AG09319 (cell line): ENCODE results near the gene MYO15B.

ENCODE experiments used
- DNase-seq: peaks from one replicate; pipeline ENCODE4 v3.0.0-alpha.2; 2010; ENCODE audit warnings: low read depth; ENCODE audit errors: extremely low read depth
- TF ChIP-seq, protein P1 (sequence below): IDR thresholded peaks from 2 replicates; pipeline ENCODE4 v1.5.1; 2011; ENCODE audit warnings: low read depth, mild to moderate bottlenecking, inconsistent platforms, low read length, moderate library complexity

The MYO15B gene

DNA sequence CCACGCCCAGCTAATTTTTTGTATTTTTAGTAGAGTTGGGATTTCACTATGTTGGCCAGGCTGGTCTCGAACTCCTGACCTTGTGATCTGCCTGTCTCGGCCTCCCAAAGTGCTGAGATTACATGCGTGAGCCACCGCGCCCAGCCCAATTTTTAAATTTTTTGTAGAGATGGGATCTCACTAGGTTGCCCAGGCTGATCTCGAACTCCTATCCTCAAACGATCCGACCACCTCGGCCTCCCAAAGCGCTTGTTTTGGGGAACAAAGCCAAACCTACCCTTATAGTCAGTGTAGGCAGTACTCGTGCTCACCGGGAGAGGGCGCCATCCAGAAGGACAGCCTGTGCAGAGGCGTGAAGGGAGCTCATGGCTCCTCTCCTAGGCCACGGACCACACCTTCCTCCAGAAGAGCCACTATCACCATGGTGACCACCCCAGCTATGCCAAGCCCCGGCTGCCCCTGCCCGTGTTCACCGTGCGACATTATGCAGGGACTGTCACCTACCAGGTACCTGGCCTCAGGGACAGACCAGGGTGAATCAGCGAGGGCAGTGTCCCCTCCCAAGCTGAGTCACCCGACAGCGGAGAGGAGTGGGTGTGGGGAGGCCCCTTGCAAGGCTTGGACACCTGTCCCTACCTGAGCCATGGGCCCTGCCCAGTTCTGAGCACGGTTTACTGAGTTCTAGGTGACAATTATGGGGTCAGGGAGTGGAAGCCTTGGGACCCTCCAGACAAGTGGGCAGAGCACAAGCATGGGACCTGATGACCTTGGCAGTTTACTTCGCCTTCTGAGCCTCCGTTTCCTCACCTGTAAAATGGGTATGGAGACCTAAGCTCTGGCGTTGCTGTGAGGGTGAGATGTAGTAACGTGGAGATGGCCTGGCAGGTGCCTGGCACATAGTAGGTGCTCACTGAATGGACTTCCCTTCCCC lies 13.7 kb downstream of the MYO15B start:
- TF ChIP-seq, protein P1, sequence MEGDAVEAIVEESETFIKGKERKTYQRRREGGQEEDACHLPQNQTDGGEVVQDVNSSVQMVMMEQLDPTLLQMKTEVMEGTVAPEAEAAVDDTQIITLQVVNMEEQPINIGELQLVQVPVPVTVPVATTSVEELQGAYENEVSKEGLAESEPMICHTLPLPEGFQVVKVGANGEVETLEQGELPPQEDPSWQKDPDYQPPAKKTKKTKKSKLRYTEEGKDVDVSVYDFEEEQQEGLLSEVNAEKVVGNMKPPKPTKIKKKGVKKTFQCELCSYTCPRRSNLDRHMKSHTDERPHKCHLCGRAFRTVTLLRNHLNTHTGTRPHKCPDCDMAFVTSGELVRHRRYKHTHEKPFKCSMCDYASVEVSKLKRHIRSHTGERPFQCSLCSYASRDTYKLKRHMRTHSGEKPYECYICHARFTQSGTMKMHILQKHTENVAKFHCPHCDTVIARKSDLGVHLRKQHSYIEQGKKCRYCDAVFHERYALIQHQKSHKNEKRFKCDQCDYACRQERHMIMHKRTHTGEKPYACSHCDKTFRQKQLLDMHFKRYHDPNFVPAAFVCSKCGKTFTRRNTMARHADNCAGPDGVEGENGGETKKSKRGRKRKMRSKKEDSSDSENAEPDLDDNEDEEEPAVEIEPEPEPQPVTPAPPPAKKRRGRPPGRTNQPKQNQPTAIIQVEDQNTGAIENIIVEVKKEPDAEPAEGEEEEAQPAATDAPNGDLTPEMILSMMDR: peak; percentile 65
- no peak for DNase-seq

DNA sequence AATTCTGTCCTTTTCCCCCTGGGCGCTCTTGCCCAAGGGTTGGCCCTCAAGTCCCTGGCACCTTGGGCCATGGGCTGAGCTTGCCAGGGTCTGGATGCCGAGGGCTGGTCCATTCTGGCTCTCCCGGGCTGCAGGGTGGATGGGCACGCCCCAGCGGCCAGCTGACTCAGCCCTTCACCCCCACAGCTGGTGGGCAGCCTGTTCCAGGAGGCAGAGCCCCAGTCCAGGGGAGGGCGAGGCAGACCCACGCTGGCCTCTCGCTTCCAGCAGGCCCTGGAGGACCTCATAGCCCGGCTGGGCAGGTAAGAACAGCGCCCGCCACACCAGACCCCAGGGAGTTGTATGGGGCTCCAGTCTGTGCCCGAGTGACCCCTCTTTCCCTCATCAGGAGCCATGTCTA lies 15.0 kb downstream of the MYO15B start:
- no peak for DNase-seq
- TF ChIP-seq, protein P1: no peak

DNA sequence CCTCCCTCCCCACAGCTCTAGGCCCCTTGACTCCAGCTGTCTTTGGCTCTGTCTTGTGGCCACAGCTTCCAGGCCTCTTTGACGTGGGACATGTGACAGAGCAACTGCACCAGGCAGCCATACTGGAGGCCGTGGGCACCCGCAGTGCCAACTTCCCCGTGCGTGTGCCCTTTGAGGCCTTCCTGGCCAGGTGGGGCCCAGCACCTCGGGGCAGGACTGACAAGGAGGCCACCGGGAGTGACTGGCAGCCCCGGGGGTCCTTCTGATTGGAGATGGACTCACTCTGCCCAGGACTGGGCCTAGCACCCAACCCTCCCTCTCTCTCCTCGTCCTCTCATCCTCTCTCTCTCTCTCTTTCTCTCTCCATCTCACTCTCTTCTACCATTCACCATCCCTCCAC lies 15.5 kb downstream of the MYO15B start:
- no peak for DNase-seq
- TF ChIP-seq, protein P1: no peak

DNA sequence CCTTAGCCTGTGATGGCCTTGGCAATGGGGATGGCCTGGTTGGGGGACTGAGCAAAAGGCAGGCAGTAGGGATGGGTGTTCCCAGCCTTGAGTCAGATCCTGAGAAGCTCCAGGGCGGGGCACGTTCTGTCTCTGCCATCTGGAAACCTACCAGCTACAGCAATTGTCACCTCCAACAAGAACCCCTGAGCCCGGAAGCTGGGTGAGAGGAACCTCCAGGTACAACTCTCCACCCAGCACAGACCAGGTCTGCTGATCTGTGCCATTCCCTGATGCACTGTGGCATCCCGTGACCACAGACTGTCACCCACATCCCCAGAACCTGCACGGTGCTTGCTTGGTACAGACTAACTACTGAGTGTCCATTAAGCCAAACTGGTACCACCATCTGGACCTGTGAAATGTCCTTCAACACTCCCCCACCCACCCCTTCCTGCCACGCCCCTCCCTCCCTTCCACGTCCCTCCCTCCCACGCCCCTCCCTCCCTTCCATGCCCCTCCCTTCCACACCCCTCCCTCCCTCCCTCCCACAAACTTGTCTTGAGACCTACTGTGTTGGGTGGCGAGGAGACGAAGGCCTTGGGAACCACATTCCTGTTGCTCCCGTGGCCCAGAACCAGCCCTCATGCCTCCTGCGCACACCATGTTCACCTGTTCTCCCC lies 16.6 kb downstream of the MYO15B start:
- DNase-seq: no peak
- TF ChIP-seq, protein P1: no peak

DNA sequence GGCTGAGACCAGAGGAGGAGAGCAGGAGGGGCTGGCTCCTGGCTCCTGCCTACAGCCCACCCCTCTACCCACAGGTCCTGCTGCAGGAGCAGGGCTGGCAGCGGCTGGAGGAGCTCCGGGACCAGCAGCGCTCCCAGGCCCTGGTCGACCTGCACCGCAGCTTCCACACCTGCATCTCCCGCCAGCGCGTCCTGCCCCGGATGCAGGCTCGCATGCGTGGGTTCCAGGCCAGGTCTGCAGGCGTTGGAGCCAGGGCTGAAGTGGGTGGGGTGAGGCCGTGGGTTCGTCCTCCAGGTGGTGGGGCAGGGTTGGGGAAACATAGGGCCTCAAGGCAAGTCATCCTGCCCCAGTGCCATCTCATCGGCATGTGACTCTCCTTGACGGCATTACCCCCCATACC lies 18.2 kb downstream of the MYO15B start:
- DNase-seq: no peak
- TF ChIP-seq, protein P1: no peak

DNA sequence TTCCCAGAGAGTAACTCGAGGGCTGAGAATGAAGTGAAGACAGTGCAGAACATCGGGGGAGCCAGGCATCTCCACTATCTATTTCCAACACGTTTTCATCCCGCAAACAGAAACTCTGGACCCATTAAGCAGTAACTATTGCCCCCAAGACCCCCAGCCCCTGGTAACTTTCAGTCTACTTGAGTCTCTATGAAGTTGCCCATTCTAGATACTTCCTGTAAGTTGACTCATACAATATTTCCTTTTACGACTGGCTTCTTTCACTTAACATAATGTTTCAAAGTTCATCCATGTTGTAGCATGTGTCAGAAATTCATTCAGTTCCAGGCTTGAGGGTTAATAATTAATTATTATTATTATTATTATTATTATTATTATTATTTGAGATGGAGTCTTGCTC lies 19.5 kb downstream of the MYO15B start:
- no peak for DNase-seq
- TF ChIP-seq, protein P1: no peak

DNA sequence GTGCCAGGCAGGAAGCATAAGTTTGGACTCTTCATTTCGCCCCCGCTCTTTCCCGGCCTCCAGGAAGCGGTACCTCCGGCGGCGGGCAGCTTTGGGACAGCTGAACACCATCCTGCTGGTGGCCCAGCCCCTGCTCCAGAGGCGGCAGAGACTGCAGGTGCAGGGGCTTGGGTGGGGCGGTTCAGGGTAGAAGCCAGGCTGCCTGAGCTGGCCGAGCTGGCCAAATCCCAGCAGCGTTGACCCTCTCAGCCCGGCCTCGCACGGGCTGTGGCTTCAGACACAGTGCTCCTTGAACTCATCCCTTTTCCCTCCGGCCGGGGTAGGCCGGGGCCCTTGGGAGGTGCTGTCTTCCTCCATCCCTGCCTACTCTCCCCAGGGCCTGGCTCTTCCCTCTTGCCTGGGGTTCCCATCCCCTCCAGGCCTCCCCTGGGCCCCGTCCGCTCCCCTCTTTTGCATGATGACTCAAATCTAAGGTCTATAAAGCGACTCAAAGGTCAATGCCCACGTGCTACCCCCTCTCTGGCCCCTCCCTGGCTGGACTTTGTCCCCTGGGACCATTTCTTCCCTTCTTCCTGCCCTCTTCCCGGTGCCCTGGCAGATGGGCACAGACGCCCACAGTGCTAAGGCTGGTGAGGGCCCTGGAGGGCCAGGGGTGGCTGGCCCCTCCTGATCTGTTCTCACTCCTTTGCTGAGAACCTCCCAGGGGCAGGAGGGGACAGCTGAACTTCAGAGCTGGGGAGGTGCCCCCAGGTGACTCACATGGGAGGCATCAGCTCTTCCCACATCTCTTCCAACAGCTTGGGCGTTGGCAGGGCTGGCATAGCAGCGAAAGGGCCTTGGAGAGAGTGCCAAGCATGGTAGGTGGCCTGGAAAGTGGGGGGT lies 22.7 kb downstream of the MYO15B start:
- TF ChIP-seq, protein P1: no peak
- DNase-seq: no peak
